HepG2 (cell line): ENCODE results near the gene OSBPL2. TPM values are rescaled to one million over a fixed set of nuclear protein-coding genes. Genes with fewer than 3 reads are reported as not detected.

Source experiments
- AHR ChIP-seq: IDR thresholded peaks from 2 replicates; pipeline ENCODE4 v1.6.1; 2018; ENCODE audit warnings: missing genetic modification reagents, missing compliant biosample characterization
- BRF2 ChIP-seq: sonication (generic); formaldehyde crosslinking; IDR thresholded peaks from 2 replicates; pipeline ENCODE4 v1.8.1; 2022; ENCODE audit warnings: mild to moderate bottlenecking, missing genetic modification reagents
- ELF1 ChIP-seq: sonication (generic); formaldehyde crosslinking; IDR thresholded peaks from 2 replicates; pipeline ENCODE4 v1.4.0; 2020; ENCODE audit warnings: missing genetic modification reagents
- ERF ChIP-seq: IDR thresholded peaks from 2 replicates; pipeline ENCODE4 v1.6.1; 2018; ENCODE audit warnings: missing biosample characterization, missing genetic modification reagents
- HNRNPLL ChIP-seq: fragments of 200-400 bp; formaldehyde crosslinking; IDR thresholded peaks from 2 replicates; pipeline ENCODE4 v1.6.1; 2017; ENCODE audit warnings: mild to moderate bottlenecking, low read depth, low read length; ENCODE audit not compliant: poor library complexity, severe bottlenecking
- SMAD9 ChIP-seq: sonication (generic); formaldehyde crosslinking; IDR thresholded peaks from 2 replicates; pipeline ENCODE4 v1.5.1; 2020; ENCODE audit warnings: mild to moderate bottlenecking, missing genetic modification reagents
- SNRNP70 ChIP-seq: fragments of 200-400 bp; formaldehyde crosslinking; IDR thresholded peaks from 2 replicates; pipeline ENCODE4 v1.6.1; 2017; ENCODE audit warnings: mild to moderate bottlenecking, low read depth, low read length, moderate library complexity
- STAT5B ChIP-seq: sonication (generic); formaldehyde crosslinking; IDR thresholded peaks from 2 replicates; pipeline ENCODE4 v1.4.0; 2020; ENCODE audit warnings: missing genetic modification reagents
- ZFY ChIP-seq: sonication (generic); formaldehyde crosslinking; IDR thresholded peaks from 2 replicates; pipeline ENCODE4 v1.4.0; 2020; ENCODE audit warnings: missing genetic modification reagents
- ZNF136 ChIP-seq: sonication (generic); formaldehyde crosslinking; IDR thresholded peaks from 2 replicates; pipeline ENCODE4 v1.8.1; 2022; ENCODE audit warnings: low read depth, mild to moderate bottlenecking, moderate library complexity, missing genetic modification reagents
- ZNF24 ChIP-seq: fragments of 450-650 bp; IDR thresholded peaks from 2 replicates; pipeline ENCODE4 v1.6.1; 2017; ENCODE audit warnings: antibody characterized with exemption, mild to moderate bottlenecking
- ZNF326 ChIP-seq: sonication (generic); formaldehyde crosslinking; IDR thresholded peaks from 2 replicates; pipeline ENCODE4 v1.4.0; 2020; ENCODE audit warnings: missing genetic modification reagents, borderline replicate concordance
- ZNF614 ChIP-seq: IDR thresholded peaks from 2 replicates; pipeline ENCODE4 v1.6.1; 2018; ENCODE audit warnings: missing biosample characterization, missing genetic modification reagents, inconsistent platforms, borderline replicate concordance
- ZNF781 ChIP-seq: sonication (generic); formaldehyde crosslinking; IDR thresholded peaks from 2 replicates; pipeline ENCODE4 v1.5.1; 2020; ENCODE audit warnings: borderline replicate concordance, mild to moderate bottlenecking, missing genetic modification reagents; ENCODE audit errors: not compliant biosample characterization
- ZSCAN20 ChIP-seq: sonication (generic); formaldehyde crosslinking; IDR thresholded peaks from 2 replicates; pipeline ENCODE4 v1.4.0; 2020; ENCODE audit warnings: missing genetic modification reagents, mild to moderate bottlenecking, borderline replicate concordance
- polyA plus RNA-seq, 8 experiments: library from polyadenylated mRNA; depleted of rRNA in 3 of 8; stranded (reverse) in 7 of 8; unstranded in 1 of 8; fragments of >200 nt; fragmentation: Illumina TruSeq in 4 of 8; extraction: Trizol in 4 of 8; gene quantifications; 2 replicates each; pipeline versions ENCODE4 v1.2.1 to v1.2.3, GENCODE V29; 2011 to 2016; ENCODE audit warnings: low read depth in 4 of 8, missing spikeins in 1 of 8, mixed read lengths in 1 of 8; ENCODE audit not compliant: insufficient read depth in 1 of 8
- total RNA-seq, 5 experiments: library from RNA; depleted of rRNA; stranded (reverse); fragments of >200 nt; fragmentation: Illumina TruSeq; extraction: Trizol; gene quantifications; 2 replicates each; pipeline ENCODE4 v1.2.3, GENCODE V29; 2016; ENCODE audit warnings: low read depth in 1 of 5
- TF ChIP-seq, protein P1 (sequence below): sonication (generic); formaldehyde crosslinking; IDR thresholded peaks from 2 replicates; pipeline ENCODE4 v1.9.0; 2021; ENCODE audit warnings: missing genetic modification reagents, borderline replicate concordance
- TF ChIP-seq, protein P2 (sequence below): sonication (generic); formaldehyde crosslinking; IDR thresholded peaks from 2 replicates; pipeline ENCODE4 v1.5.1; 2020; ENCODE audit warnings: mild to moderate bottlenecking, missing genetic modification reagents, moderate library complexity
- TF ChIP-seq, protein P3 (sequence below): sonication (generic); formaldehyde crosslinking; IDR thresholded peaks from 2 replicates; pipeline ENCODE4 v1.4.0; 2020; ENCODE audit warnings: missing genetic modification reagents

The OSBPL2 gene
- total and polyA plus RNA-seq, 2 of the 13 experiments (the other 11 are each of a cell fraction or from before 2014, with no cell fraction given), result 18.5 to 37.4 TPM

DNA sequence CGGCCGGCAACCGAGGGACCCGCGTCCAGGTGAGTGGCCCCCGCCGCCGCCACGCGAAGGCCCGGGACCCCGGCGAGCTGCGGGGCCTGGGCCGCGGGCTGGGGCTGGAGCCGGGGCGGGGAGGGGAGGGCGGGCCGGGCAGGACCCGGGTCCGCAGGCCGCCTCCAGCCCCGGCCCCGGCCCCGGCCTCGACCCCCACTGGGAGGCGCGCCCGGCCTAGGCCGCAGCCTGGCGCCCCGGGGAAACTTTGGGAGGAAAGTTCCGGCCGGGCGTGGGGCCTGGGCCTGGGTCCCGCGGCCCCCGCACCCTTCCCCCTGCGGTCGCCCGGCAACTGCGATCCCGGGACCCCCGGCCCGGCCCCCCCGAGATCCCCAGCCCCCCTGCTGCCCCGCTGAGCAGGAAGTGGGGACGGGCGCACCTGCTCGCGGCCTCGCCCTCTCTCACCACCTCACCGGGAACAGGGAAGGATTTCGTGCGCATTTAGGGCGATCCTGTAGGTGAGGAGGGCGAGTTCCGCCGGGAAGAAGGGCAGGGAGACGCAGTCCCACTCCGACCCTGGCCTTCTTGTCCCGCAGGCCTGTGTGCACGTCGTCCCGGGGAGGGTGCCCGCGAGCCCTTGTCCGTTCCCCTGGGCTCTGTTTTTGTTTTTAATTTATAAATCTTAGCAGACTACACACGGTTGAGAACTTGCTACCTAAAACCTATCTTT is 402 bp downstream of the OSBPL2 start (continued):
- TF ChIP-seq ZNF136 (CRISPR knock-in tag) (no peak), ZNF24 (no peak), HNRNPLL (no peak), BRF2 (CRISPR knock-in tag) (no peak), AHR (CRISPR knock-in tag) (no peak), ELF1 (CRISPR knock-in tag) (peak; percentile 62; the same call in 1 of the 2 replicates), ZNF614 (CRISPR knock-in tag) (no peak), ZSCAN20 (CRISPR knock-in tag) (no peak), ZNF781 (no peak), SMAD9 (CRISPR knock-in tag) (no peak), ERF (no peak; the same call in 1 of the 2 replicates), SNRNP70 (no peak), ZFY (CRISPR knock-in tag) (peak; percentile 93), ZNF326 (CRISPR knock-in tag) (no peak), STAT5B (CRISPR knock-in tag) (no peak)
- TF ChIP-seq, protein P1, sequence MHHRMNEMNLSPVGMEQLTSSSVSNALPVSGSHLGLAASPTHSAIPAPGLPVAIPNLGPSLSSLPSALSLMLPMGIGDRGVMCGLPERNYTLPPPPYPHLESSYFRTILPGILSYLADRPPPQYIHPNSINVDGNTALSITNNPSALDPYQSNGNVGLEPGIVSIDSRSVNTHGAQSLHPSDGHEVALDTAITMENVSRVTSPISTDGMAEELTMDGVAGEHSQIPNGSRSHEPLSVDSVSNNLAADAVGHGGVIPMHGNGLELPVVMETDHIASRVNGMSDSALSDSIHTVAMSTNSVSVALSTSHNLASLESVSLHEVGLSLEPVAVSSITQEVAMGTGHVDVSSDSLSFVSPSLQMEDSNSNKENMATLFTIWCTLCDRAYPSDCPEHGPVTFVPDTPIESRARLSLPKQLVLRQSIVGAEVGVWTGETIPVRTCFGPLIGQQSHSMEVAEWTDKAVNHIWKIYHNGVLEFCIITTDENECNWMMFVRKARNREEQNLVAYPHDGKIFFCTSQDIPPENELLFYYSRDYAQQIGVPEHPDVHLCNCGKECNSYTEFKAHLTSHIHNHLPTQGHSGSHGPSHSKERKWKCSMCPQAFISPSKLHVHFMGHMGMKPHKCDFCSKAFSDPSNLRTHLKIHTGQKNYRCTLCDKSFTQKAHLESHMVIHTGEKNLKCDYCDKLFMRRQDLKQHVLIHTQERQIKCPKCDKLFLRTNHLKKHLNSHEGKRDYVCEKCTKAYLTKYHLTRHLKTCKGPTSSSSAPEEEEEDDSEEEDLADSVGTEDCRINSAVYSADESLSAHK (CRISPR knock-in tag), result no peak
- TF ChIP-seq, protein P2, sequence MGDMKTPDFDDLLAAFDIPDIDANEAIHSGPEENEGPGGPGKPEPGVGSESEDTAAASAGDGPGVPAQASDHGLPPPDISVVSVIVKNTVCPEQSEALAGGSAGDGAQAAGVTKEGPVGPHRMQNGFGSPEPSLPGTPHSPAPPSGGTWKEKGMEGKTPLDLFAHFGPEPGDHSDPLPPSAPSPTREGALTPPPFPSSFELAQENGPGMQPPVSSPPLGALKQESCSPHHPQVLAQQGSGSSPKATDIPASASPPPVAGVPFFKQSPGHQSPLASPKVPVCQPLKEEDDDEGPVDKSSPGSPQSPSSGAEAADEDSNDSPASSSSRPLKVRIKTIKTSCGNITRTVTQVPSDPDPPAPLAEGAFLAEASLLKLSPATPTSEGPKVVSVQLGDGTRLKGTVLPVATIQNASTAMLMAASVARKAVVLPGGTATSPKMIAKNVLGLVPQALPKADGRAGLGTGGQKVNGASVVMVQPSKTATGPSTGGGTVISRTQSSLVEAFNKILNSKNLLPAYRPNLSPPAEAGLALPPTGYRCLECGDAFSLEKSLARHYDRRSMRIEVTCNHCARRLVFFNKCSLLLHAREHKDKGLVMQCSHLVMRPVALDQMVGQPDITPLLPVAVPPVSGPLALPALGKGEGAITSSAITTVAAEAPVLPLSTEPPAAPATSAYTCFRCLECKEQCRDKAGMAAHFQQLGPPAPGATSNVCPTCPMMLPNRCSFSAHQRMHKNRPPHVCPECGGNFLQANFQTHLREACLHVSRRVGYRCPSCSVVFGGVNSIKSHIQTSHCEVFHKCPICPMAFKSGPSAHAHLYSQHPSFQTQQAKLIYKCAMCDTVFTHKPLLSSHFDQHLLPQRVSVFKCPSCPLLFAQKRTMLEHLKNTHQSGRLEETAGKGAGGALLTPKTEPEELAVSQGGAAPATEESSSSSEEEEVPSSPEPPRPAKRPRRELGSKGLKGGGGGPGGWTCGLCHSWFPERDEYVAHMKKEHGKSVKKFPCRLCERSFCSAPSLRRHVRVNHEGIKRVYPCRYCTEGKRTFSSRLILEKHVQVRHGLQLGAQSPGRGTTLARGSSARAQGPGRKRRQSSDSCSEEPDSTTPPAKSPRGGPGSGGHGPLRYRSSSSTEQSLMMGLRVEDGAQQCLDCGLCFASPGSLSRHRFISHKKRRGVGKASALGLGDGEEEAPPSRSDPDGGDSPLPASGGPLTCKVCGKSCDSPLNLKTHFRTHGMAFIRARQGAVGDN, result no peak
- TF ChIP-seq, protein P3, sequence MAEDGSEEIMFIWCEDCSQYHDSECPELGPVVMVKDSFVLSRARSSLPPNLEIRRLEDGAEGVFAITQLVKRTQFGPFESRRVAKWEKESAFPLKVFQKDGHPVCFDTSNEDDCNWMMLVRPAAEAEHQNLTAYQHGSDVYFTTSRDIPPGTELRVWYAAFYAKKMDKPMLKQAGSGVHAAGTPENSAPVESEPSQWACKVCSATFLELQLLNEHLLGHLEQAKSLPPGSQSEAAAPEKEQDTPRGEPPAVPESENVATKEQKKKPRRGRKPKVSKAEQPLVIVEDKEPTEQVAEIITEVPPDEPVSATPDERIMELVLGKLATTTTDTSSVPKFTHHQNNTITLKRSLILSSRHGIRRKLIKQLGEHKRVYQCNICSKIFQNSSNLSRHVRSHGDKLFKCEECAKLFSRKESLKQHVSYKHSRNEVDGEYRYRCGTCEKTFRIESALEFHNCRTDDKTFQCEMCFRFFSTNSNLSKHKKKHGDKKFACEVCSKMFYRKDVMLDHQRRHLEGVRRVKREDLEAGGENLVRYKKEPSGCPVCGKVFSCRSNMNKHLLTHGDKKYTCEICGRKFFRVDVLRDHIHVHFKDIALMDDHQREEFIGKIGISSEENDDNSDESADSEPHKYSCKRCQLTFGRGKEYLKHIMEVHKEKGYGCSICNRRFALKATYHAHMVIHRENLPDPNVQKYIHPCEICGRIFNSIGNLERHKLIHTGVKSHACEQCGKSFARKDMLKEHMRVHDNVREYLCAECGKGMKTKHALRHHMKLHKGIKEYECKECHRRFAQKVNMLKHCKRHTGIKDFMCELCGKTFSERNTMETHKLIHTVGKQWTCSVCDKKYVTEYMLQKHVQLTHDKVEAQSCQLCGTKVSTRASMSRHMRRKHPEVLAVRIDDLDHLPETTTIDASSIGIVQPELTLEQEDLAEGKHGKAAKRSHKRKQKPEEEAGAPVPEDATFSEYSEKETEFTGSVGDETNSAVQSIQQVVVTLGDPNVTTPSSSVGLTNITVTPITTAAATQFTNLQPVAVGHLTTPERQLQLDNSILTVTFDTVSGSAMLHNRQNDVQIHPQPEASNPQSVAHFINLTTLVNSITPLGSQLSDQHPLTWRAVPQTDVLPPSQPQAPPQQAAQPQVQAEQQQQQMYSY (CRISPR knock-in tag), result no peak
